Heart left ventricle (tissue), 13 donors: ENCODE measurements around the gene EPHB1.

ENCODE experiments used
- CTCF ChIP-seq, 12 donors: fragments of 200-600 bp; sonication (generic) in 4 of 12; IDR thresholded peaks; one replicate each; pipeline versions ENCODE4 v1.5.0 to v1.8.0; 2018 to 2022; ENCODE audit warnings: antibody characterized with exemption in 12 of 12, mild to moderate bottlenecking in 5 of 12
- POLR2A ChIP-seq, 2 donors: fragments of 450-650 bp; IDR thresholded peaks; one replicate each; pipeline ENCODE4 v1.6.1; 2017; ENCODE audit warnings: antibody characterized with exemption in 2 of 2, mild to moderate bottlenecking in 2 of 2, moderate library complexity in 2 of 2
- donor health status: ischemic (EF 13 %, LVEDD 7.1; RV severe dilation, severe dysfunction).
- donor health status: DM: no; HTN: yes; CAD: no.
- donor health status: DM: no; HTN: no; CAD: no.
- donor health status: ischemic (EF 25% LVEDD 6.9; RV normal size, moderate dysfunction).
- donor health status: ischemic (EF 25% LVEDD 5.7; RV mildly dilated, moderate dysfunction).
- donor health status: ischemic (EF 35%, LVEDD 5.7; RV mildly dilated, moderate dysfunction).
- donor health status: nonischemic (EF 11% LVEDD 7.7; RV severe dilation, severe dysfunction).
- donor health status: DM: yes; HTN: yes; CAD: no.
- donor health status: PGD.
- donor health status: ischemic (EF 29% LVEDD 5.4; RV normal size, mild dysfunction).
- donor health status: nonischemic (EF 23%, LVEDD 6.1; RV moderate dilation, normal function).

DNA sequence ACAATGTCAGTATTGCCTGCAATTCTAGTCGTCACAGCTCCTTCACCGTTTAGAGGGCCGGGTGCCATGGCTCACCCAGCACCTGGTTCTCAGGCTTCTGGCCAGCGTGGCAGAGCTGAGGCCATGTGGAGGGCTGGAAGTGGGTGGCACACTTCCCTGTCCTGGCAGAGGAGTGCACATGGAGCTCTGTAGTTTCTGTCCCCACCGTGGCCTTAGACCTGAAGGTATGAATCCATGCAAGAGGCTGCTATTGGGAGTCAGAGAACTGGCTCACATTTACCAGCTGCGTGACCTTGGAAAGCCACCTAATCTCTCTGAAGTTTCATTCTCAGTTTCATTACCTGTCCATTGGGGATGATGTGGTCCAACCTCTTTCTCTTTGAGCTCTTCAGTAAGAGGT lies 22.2 kb downstream of the EPHB1 start:
- TF ChIP-seq CTCF (IDR thresholded peaks at IDR 0.05) (no peak), POLR2A (IDR thresholded peaks at IDR 0.05) (no peak)
